ENCODE results near the gene FOXO1.

Gene FOXO1

DNA sequence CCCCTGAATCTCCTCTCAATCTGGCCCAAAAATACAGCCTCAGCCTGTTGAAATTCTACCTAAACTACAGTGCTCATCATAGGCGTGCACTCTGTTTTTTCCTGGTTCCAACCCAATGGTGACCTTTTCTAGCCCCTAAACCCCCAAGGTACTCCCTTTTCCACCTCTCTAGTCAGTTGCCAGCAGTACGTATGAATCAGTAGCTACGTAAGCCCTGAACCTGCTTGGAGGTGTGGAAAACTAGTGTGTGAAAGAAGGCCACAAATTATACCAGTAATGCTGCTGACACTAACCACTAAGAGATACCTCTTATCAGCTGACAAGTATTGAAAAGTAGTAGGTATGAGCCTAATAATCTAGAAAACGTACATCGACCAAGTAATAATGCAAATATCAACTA is 60.9 kb downstream of the FOXO1 start:
- Histone ChIP-seq H3K27me3 (ENCODE audit: control insufficient read depth, insufficient read depth, low read length) (no peaks in the 10 kb centered on the region), H3K9ac (ENCODE audit: low read length) (no peak overlapping the region), H3K4me1 (ENCODE audit: control insufficient read depth, insufficient read depth, low read length) (peaks cover 18% of the 10 kb centered on the region), H3K36me3 (ENCODE audit: control insufficient read depth, insufficient read depth, low read length) (no peaks in the 10 kb centered on the region), H3K9me3 (ENCODE audit: control insufficient read depth, insufficient read depth, low read depth, low read length) (no peaks in the 10 kb centered on the region; the same call in 1 of the 2 replicates), H3K27ac (ENCODE audit: low read depth, low read length) (no peak overlapping the region), H3K4me3 (ENCODE audit: low read depth, low read length) (no peak overlapping the region)

DNA sequence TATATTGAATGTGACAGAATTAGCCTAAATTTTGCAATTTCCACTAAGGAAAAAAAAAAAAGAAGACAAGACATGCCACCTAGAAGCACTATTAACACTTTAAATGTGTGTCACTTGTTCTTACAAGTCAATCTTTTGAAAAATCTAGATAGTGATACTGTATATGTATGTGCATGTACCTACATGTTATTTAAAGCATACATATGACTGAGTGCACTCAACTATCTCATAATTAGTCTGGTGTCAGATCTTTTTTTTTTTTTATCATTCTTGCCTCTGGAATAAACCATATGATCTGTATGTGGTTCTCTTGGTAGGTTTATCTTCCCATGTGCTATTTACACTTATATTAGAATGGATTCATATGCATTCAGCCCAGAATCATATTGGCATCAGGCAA is 62.3 kb downstream of the FOXO1 start:
- no peak overlapping the region for H3K9ac ChIP-seq (ENCODE audit: low read length)
- no peak overlapping the region for H3K4me3 ChIP-seq (ENCODE audit: low read depth, low read length)
- no peak overlapping the region for H3K27ac ChIP-seq (ENCODE audit: low read depth, low read length)
- H3K9me3 ChIP-seq (ENCODE audit: control insufficient read depth, insufficient read depth, low read depth, low read length): no peaks in the 10 kb centered on the region; the same call in 1 of the 2 replicates
- no peaks in the 10 kb centered on the region for H3K27me3 ChIP-seq (ENCODE audit: control insufficient read depth, insufficient read depth, low read length)
- no peaks in the 10 kb centered on the region for H3K36me3 ChIP-seq (ENCODE audit: control insufficient read depth, insufficient read depth, low read length)
- H3K4me1 ChIP-seq (ENCODE audit: control insufficient read depth, insufficient read depth, low read length): peaks cover 30% of the 10 kb centered on the region

DNA sequence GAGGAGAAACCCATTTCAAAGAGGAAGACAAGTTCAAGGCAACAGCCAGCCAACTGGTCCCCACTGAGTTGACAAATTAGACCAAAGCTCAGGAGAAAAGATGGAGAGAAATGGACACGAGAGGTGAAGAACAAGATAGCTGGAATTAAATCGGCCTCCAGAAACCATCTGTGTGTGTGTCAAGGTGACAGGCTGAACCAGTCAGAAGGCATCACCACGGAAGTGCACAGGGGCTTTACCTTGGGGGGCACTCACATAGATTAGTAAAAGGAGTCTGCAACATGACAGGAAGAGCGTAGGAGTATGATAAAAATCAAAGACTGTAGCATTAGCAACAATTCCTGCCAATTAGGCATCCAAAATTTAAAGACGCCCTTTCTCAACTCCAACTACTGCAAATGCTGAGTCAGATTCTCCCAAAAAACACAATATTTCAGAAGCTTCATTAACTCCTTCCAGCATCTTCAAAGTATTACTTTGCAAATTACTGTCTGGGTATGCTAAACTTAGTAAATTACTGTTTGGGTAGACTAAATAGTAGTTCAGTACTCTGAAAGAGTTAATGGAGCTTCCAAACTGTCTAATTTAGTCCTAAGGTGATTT is 66.2 kb downstream of the FOXO1 start:
- Histone ChIP-seq H3K9ac (ENCODE audit: low read length) (no peak overlapping the region), H3K27ac (ENCODE audit: low read depth, low read length) (no peak overlapping the region), H3K36me3 (ENCODE audit: control insufficient read depth, insufficient read depth, low read length) (no peaks in the 10 kb centered on the region), H3K4me3 (ENCODE audit: low read depth, low read length) (no peak overlapping the region), H3K4me1 (ENCODE audit: control insufficient read depth, insufficient read depth, low read length) (peaks cover 31% of the 10 kb centered on the region), H3K27me3 (ENCODE audit: control insufficient read depth, insufficient read depth, low read length) (no peaks in the 10 kb centered on the region), H3K9me3 (ENCODE audit: control insufficient read depth, insufficient read depth, low read depth, low read length) (no peaks in the 10 kb centered on the region)

DNA sequence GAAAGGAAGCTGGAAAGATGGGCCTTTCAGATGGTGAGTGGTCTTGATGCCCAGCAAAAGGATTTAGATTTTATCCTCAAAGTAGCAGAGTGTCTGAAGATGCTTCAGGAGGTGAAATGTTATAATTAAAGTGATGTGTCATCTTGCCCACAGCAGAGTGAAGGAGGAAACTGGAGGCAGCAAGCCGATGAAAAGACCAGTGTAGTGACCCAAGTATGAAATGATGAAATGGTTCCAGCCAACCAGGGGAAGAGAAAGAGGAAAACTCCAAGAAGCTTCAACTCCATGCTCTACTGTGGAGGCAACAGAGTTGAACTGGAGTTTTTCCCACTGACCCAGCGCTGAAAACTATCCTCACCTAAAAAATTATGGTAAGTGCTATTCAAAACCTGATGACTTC is 66.7 kb downstream of the FOXO1 start:
- Histone ChIP-seq H3K4me3 (ENCODE audit: low read depth, low read length) (no peak overlapping the region), H3K27me3 (ENCODE audit: control insufficient read depth, insufficient read depth, low read length) (no peaks in the 10 kb centered on the region), H3K27ac (ENCODE audit: low read depth, low read length) (no peak overlapping the region), H3K36me3 (ENCODE audit: control insufficient read depth, insufficient read depth, low read length) (no peaks in the 10 kb centered on the region), H3K4me1 (ENCODE audit: control insufficient read depth, insufficient read depth, low read length) (peaks cover 30% of the 10 kb centered on the region), H3K9ac (ENCODE audit: low read length) (no peak overlapping the region), H3K9me3 (ENCODE audit: control insufficient read depth, insufficient read depth, low read depth, low read length) (no peaks in the 10 kb centered on the region)

DNA sequence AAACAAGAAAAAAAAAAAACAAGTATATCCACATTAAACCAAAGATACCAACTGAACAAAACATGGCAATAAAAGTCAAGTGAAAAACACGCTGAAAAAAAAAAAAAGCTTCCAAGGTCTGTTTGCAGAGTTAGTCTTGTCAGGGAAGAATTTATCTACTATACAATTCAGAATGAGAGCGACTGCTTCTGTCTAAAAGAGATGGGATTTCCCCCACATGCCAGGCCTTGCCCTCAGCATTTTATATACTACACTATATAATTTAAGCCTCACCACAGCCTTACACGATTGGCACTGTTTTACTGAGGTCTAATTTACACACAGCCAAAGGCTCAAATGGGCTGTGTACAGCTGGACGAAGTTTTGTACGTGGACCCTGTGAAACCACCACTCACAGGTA is 67.3 kb downstream of the FOXO1 start:
- H3K36me3 ChIP-seq (ENCODE audit: control insufficient read depth, insufficient read depth, low read length): no peaks in the 10 kb centered on the region
- no peak overlapping the region for H3K9ac ChIP-seq (ENCODE audit: low read length)
- H3K9me3 ChIP-seq (ENCODE audit: control insufficient read depth, insufficient read depth, low read depth, low read length): no peaks in the 10 kb centered on the region
- no peaks in the 10 kb centered on the region for H3K27me3 ChIP-seq (ENCODE audit: control insufficient read depth, insufficient read depth, low read length)
- peaks cover 36% of the 10 kb centered on the region for H3K4me1 ChIP-seq (ENCODE audit: control insufficient read depth, insufficient read depth, low read length)
- H3K4me3 ChIP-seq (ENCODE audit: low read depth, low read length): no peak overlapping the region
- H3K27ac ChIP-seq (ENCODE audit: low read depth, low read length): no peak overlapping the region

DNA sequence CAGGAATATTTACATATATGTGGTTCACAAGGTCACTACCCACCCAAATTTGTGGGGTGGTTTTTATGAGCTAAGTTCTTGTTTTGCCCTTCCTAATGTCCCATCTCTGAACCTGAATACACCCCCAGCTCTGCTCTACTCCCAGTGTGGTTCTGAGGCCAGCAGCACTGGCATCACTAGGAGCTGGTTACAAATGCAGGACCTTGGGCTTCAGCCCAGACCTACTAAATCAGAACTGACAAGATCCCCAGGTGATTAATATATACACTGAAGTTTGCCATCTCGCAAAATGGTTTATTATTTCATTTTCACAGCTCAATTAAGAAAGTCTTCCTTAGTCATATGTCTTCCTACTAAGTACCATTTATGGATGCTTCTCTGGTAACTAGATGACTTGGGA is 67.9 kb downstream of the FOXO1 start:
- Histone ChIP-seq H3K4me3 (ENCODE audit: low read depth, low read length) (no peak overlapping the region), H3K9me3 (ENCODE audit: control insufficient read depth, insufficient read depth, low read depth, low read length) (no peaks in the 10 kb centered on the region), H3K27me3 (ENCODE audit: control insufficient read depth, insufficient read depth, low read length) (no peaks in the 10 kb centered on the region), H3K4me1 (ENCODE audit: control insufficient read depth, insufficient read depth, low read length) (peaks cover 38% of the 10 kb centered on the region), H3K9ac (ENCODE audit: low read length) (no peak overlapping the region), H3K27ac (ENCODE audit: low read depth, low read length) (no peak overlapping the region), H3K36me3 (ENCODE audit: control insufficient read depth, insufficient read depth, low read length) (no peaks in the 10 kb centered on the region)

GRCh38 chr13:40597735-40598365 is 68.6 kb downstream of the FOXO1 start:
- H3K36me3 ChIP-seq (ENCODE audit: control insufficient read depth, insufficient read depth, low read length): no peaks in the 10 kb centered on the region
- H3K9me3 ChIP-seq (ENCODE audit: control insufficient read depth, insufficient read depth, low read depth, low read length): no peaks in the 10 kb centered on the region
- no peaks in the 10 kb centered on the region for H3K27me3 ChIP-seq (ENCODE audit: control insufficient read depth, insufficient read depth, low read length)
- no peak overlapping the region for H3K4me3 ChIP-seq (ENCODE audit: low read depth, low read length)
- peaks cover 37% of the 10 kb centered on the region for H3K4me1 ChIP-seq (ENCODE audit: control insufficient read depth, insufficient read depth, low read length)
- H3K27ac ChIP-seq (ENCODE audit: low read depth, low read length): no peak overlapping the region
- no peak overlapping the region for H3K9ac ChIP-seq (ENCODE audit: low read length)

GRCh38 chr13:40596484-40596883 is 70.0 kb downstream of the FOXO1 start:
- H3K36me3 ChIP-seq (ENCODE audit: control insufficient read depth, insufficient read depth, low read length): no peaks in the 10 kb centered on the region
- H3K27me3 ChIP-seq (ENCODE audit: control insufficient read depth, insufficient read depth, low read length): no peaks in the 10 kb centered on the region
- no peaks in the 10 kb centered on the region for H3K9me3 ChIP-seq (ENCODE audit: control insufficient read depth, insufficient read depth, low read depth, low read length)
- H3K4me3 ChIP-seq (ENCODE audit: low read depth, low read length): no peak overlapping the region
- H3K9ac ChIP-seq (ENCODE audit: low read length): no peak overlapping the region
- H3K4me1 ChIP-seq (ENCODE audit: control insufficient read depth, insufficient read depth, low read length): peaks cover 35% of the 10 kb centered on the region
- H3K27ac ChIP-seq (ENCODE audit: low read depth, low read length): no peak overlapping the region

GRCh38 chr13:40595693-40596092 is 70.7 kb downstream of the FOXO1 start:
- no peak overlapping the region for H3K27ac ChIP-seq (ENCODE audit: low read depth, low read length)
- H3K4me3 ChIP-seq (ENCODE audit: low read depth, low read length): no peak overlapping the region
- no peak overlapping the region for H3K9ac ChIP-seq (ENCODE audit: low read length)
- no peaks in the 10 kb centered on the region for H3K9me3 ChIP-seq (ENCODE audit: control insufficient read depth, insufficient read depth, low read depth, low read length)
- peaks cover 38% of the 10 kb centered on the region for H3K4me1 ChIP-seq (ENCODE audit: control insufficient read depth, insufficient read depth, low read length)
- no peaks in the 10 kb centered on the region for H3K36me3 ChIP-seq (ENCODE audit: control insufficient read depth, insufficient read depth, low read length)
- no peaks in the 10 kb centered on the region for H3K27me3 ChIP-seq (ENCODE audit: control insufficient read depth, insufficient read depth, low read length)

DNA sequence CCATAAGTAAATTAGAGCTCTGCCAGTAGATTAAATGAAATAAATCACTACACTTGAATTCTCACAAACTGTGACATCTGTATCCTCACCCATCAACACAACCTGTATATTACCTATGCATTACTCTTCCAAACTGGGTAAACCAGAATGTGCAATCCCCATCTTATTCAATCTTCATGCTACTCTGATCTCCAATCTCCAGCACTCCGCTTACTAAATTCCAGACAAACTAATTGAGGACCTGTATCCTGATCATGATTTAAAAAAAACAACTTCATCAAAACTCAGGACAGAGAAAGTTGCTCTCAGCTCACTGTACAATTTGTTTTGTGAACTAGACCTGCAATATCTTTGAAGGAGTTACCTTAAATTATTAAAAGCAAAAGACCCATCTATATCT is 74.4 kb downstream of the FOXO1 start:
- H3K4me1 ChIP-seq (ENCODE audit: control insufficient read depth, insufficient read depth, low read length): peaks cover 38% of the 10 kb centered on the region
- no peaks in the 10 kb centered on the region for H3K27me3 ChIP-seq (ENCODE audit: control insufficient read depth, insufficient read depth, low read length)
- H3K36me3 ChIP-seq (ENCODE audit: control insufficient read depth, insufficient read depth, low read length): no peaks in the 10 kb centered on the region
- no peak overlapping the region for H3K27ac ChIP-seq (ENCODE audit: low read depth, low read length)
- no peak overlapping the region for H3K9ac ChIP-seq (ENCODE audit: low read length)
- no peak overlapping the region for H3K4me3 ChIP-seq (ENCODE audit: low read depth, low read length)
- no peaks in the 10 kb centered on the region for H3K9me3 ChIP-seq (ENCODE audit: control insufficient read depth, insufficient read depth, low read depth, low read length)

DNA sequence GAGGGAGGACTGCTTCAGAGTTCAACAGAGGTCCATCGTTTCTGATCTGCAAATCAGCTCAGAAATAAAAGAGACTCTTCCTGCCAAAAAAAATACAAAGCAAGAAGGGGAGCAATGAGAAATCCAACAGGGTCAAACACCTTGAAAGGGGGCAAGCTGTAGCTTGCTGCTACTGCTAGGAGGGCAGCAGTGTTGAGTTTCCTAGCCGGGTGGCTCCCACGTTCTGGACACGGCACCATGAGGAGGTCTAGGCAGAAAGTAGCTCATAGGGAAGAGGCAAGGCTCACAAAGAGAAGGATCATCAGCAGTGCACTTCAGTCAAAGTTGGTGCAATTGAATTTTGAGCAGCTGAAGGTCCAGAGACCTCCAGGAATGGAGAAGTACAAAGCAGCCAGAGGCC is 75.3 kb downstream of the FOXO1 start:
- Histone ChIP-seq H3K9ac (ENCODE audit: low read length) (no peak overlapping the region), H3K27me3 (ENCODE audit: control insufficient read depth, insufficient read depth, low read length) (no peaks in the 10 kb centered on the region), H3K9me3 (ENCODE audit: control insufficient read depth, insufficient read depth, low read depth, low read length) (no peaks in the 10 kb centered on the region), H3K36me3 (ENCODE audit: control insufficient read depth, insufficient read depth, low read length) (no peaks in the 10 kb centered on the region), H3K4me3 (ENCODE audit: low read depth, low read length) (no peak overlapping the region), H3K27ac (ENCODE audit: low read depth, low read length) (no peak overlapping the region), H3K4me1 (ENCODE audit: control insufficient read depth, insufficient read depth, low read length) (peaks cover 47% of the 10 kb centered on the region)

All from HUES6 (cell line).